ENCODE data around the gene RNF224. TPM values are rescaled to one million over a fixed set of nuclear protein-coding genes. Genes with fewer than 3 reads are reported as not detected.

RNF224 gene
- total RNA-seq, 4 donors from 2014 or later, result 0.21 TPM; not detected in 3

DNA sequence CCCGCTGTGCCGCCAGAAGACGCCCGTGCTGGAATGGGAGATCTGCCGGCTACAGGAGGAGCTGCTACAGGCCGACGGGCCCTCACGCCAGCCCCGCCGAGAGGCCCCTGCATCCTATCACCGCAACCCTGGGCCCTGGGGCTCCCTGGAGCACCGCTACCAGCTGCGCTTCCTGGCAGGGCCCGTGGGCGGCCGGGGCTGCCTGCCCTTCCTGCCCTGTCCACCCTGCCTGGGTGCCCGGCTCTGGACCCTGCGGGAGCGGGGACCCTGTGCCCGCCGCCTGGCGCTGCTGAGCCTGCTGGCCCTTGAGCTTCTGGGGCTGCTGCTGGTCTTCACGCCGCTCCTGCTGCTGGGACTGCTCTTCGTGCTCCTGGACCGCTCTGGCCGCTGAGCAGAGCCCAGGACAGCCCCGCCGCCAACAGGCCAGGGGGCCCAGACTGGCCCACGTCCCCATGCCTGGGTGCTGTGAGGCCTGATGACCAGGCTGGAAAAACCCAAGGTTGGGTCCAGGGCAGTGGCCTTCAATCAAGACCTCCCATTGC, 9.0 kb upstream of the RNF224 start:
- Histone ChIP-seq H3K4me1 (peaks cover 0 to 19% of the 10 kb centered on the region in 2 donors), H3K36me3 (no peaks in the 10 kb centered on the region), H3K4me3 (no peak overlapping the region), H3K27ac (no peak overlapping the region), H3K27me3 (no peaks in the 10 kb centered on the region), H3K9me3 (no peaks in the 10 kb centered on the region)
- TF ChIP-seq CTCF (IDR thresholded peaks at IDR 0.05) (no peak), POLR2A (IDR thresholded peaks at IDR 0.05) (no peak)
- DNase-seq, result no peak
- intact Hi-C loops (cut with DNase I; ENCODE audit: low total_unique reads), result no loop called here

DNA sequence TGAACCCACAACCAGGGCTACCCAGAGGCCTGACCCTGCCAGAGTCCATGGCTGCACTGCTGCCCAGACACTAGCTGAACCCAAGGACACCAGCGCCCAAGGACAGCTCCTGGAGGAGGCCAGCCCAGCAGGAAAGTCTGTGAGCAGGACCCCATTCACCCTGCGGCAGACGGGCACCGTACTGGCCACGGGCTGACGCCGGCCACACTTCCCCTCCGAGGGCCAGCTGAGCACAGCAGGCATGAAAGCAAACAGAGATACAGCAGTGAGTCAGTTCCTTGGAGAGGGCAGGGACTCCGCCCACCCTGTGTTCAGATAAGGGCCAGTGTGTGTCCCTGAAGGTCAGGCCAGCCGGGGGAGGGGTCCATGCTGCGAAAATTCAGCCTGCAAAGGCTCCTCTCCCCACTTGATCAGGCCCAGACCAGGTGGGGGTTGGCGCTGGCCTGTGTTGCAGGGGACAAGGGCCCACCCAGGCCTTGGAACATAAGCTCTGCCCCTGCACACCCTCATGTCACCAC, 8.5 kb upstream of the RNF224 start:
- TF ChIP-seq POLR2A (IDR thresholded peaks at IDR 0.05), result no peak
- TF ChIP-seq CTCF (IDR thresholded peaks at IDR 0.05), result no peak
- no peak for DNase-seq
- no peaks in the 10 kb centered on the region for H3K9me3 ChIP-seq
- no peaks in the 10 kb centered on the region for H3K27me3 ChIP-seq
- no peak overlapping the region for H3K27ac ChIP-seq
- no peaks in the 10 kb centered on the region for H3K36me3 ChIP-seq
- H3K4me1 ChIP-seq, result peaks cover 0 to 19% of the 10 kb centered on the region in 2 donors
- intact Hi-C loops (cut with DNase I; ENCODE audit: low total_unique reads), result no loop called here
- H3K4me3 ChIP-seq, result no peak overlapping the region

DNA sequence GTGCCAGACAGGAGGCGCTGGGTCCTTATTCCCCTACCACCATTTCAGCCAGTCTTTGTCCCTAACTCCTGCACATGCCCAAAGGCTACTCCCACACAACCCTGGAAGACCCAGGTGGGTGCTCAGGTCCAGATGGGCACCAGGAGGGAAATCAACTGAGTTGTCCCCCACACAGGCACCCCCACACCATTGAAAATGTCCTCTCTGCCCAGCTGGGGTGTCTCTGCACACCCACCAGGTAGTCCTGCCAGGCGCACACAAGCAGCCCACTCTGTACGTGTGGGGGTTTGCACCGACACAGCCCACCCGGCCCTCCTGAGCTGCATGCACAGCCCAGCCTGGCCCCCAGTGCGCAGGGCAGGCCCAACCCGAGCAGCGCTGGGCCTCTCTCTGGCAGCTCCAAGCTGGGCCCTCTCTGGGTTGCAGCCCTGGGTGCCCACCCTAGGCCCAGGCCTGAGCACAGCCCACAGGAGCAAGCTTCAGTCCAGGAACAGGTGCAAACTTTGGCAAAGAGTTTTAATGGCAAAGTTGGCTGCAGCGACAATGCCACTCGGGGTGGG, 7.5 kb upstream of the RNF224 start:
- intact Hi-C loops (cut with DNase I; ENCODE audit: low total_unique reads), result loop anchor here (10.0 kb wide), 1 partner anchor 105 kb away; the partner anchor contains the start of gene DPP7
- Histone ChIP-seq H3K27ac (no peak overlapping the region), H3K36me3 (no peaks in the 10 kb centered on the region), H3K27me3 (no peaks in the 10 kb centered on the region), H3K4me1 (peaks cover 0 to 19% of the 10 kb centered on the region in 2 donors), H3K9me3 (no peaks in the 10 kb centered on the region), H3K4me3 (no peak overlapping the region)
- no peak for DNase-seq
- TF ChIP-seq POLR2A (IDR thresholded peaks at IDR 0.05) (no peak), CTCF (IDR thresholded peaks at IDR 0.05) (no peak)

DNA sequence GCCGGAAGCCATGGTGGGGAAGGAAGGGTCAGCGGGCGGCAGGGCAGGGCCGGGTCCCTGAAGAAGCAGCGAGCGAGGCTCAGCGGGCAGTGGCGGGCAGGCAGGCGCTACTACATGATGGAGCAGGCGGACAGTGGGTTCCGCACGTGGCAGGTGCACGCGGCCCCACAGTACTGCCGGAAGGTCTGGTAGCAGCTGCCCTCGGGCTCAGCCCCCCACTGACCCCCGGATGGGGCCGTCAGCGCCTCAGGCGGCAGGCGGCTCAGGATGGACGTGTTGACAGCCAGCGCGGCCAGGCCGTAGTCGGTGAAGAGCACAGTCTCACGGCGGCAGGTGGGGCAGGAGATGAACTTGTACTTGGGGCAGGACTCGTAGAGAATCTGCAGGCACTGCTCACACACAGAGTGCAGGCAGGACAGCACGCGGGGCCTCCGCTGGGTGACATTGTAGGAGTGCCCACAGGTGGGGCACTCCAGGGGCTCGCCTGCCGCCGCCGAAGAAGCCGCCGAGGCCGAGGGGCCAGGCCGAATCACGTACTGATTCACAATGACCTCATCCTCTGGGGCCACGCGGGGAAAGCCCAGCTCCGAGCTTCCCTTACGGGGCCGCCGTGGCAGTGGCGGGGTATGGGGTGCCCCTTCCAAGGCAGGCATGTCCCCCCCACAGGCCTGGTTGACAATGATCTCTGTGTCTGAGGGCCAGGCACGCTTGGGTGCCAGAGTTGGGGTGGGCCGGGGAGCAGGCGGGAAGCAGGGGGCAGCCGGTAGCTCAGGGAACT, 6.8 kb upstream of the RNF224 start:
- H3K36me3 ChIP-seq, result no peaks in the 10 kb centered on the region
- no peaks in the 10 kb centered on the region for H3K27me3 ChIP-seq
- peaks cover 0 to 19% of the 10 kb centered on the region in 2 donors for H3K4me1 ChIP-seq
- no peak overlapping the region for H3K4me3 ChIP-seq
- TF ChIP-seq POLR2A (IDR thresholded peaks at IDR 0.05), result no peak
- TF ChIP-seq CTCF (IDR thresholded peaks at IDR 0.05), result no peak
- DNase-seq, result no peak
- intact Hi-C loops (cut with DNase I; ENCODE audit: low total_unique reads), result loop anchor here (10.0 kb wide), 1 partner anchor 106 kb away; the partner anchor contains the start of gene DPP7
- no peak overlapping the region for H3K27ac ChIP-seq
- no peaks in the 10 kb centered on the region for H3K9me3 ChIP-seq

DNA sequence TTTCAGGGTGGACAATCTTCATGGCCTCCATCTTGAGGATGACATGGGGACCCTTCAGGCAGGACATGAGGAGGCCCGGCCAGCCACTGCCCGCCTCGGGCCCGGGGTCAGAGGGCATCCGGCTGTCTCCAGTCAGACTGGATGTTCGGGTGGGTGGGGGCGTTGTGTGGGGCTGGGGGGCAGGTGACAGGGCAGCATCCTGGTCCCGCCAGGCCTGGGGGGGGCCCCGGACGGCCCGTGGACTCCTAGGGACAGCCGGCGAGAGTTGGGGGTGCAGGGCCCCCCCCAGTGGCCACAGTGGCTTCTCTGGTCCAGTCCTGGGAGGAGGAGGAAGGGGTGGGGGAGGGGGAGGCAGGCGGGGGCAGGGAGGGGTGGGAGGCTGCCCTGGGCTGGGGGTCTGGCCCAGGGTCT, 6.2 kb upstream of the RNF224 start:
- peaks cover 0 to 19% of the 10 kb centered on the region in 2 donors for H3K4me1 ChIP-seq
- H3K4me3 ChIP-seq, result no peak overlapping the region
- no peak overlapping the region for H3K27ac ChIP-seq
- no peak for TF ChIP-seq CTCF (IDR thresholded peaks at IDR 0.05)
- TF ChIP-seq POLR2A (IDR thresholded peaks at IDR 0.05), result no peak
- no peak for DNase-seq
- H3K27me3 ChIP-seq, result no peaks in the 10 kb centered on the region
- no peaks in the 10 kb centered on the region for H3K9me3 ChIP-seq
- H3K36me3 ChIP-seq, result no peaks in the 10 kb centered on the region
- intact Hi-C loops (cut with DNase I; ENCODE audit: low total_unique reads), result loop anchor here (10.0 kb wide), 1 partner anchor 106 kb away; the partner anchor contains the start of gene DPP7
